Measurements from ENCODE around the gene DISC1. TPM values are rescaled to one million over a fixed set of nuclear protein-coding genes. Genes with fewer than 3 reads are reported as not detected.
"Not testable (repeated sequence)": the region's sequence is repeated elsewhere in the genome, so short reads cannot be mapped to it uniquely, and the experiment has no call there.

The DISC1 gene
- total RNA-seq, 3 donors from 2014 or later: 4.8 to 11.3 (median 8.9) TPM

DNA sequence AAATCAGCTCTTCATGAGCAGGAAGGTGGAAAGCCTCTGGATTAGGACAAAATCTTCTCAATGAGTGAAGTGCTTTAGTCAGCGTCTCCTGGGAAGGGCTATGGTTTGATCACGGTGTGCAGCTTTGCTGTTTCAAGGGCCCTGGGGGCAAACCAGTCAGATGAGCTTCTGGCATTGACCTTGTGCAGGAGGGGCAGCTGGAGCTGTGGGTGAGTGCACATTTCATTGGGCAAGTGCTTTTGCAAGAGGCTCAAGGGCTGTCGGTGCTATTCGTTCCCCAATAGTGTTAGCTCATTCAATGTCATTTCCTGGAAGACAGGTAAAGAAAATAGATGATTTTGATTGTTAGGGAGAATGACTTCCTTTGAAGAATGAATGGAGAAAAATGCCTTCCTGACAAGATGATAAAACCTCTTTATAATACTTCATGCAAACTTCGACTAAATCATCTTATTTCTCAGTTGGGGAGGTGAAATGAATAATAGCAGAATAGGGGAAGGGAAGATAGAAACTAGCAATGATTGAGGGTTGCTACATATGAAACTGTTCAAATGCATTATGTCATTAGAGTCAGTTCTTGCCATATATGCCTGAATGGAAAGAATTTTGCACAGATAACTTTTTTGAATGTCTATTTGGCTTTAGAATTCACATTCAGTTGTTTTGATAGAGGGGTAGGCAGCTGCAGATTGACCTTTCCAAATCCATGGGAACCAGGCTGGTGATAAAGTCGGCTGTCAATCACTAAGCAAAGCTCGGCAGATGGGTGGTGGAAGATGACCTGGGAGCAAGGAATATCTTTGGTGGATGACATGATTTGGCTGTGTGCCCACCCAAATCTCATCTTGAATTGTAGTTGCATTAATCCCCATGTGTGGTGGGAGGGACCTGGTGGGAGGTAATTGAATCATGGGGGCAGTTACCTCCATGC, 12.9 kb upstream of the DISC1 start:
- no peak for DNase-seq
- Histone ChIP-seq H3K4me3 (no peak overlapping the region), H3K4me1 (ENCODE audit: low read depth) (no peaks in the 10 kb centered on the region), H3K9me3 (no peaks in the 10 kb centered on the region), H3K36me3 (ENCODE audit: low read depth) (no peaks in the 10 kb centered on the region)
- TF ChIP-seq, protein P1, sequence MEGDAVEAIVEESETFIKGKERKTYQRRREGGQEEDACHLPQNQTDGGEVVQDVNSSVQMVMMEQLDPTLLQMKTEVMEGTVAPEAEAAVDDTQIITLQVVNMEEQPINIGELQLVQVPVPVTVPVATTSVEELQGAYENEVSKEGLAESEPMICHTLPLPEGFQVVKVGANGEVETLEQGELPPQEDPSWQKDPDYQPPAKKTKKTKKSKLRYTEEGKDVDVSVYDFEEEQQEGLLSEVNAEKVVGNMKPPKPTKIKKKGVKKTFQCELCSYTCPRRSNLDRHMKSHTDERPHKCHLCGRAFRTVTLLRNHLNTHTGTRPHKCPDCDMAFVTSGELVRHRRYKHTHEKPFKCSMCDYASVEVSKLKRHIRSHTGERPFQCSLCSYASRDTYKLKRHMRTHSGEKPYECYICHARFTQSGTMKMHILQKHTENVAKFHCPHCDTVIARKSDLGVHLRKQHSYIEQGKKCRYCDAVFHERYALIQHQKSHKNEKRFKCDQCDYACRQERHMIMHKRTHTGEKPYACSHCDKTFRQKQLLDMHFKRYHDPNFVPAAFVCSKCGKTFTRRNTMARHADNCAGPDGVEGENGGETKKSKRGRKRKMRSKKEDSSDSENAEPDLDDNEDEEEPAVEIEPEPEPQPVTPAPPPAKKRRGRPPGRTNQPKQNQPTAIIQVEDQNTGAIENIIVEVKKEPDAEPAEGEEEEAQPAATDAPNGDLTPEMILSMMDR (IDR thresholded peaks at IDR 0.05): no peak
- intact Hi-C loops (cut with DNase I, micrococcal nuclease): no loop called here
- no peak for ATAC-seq

DNA sequence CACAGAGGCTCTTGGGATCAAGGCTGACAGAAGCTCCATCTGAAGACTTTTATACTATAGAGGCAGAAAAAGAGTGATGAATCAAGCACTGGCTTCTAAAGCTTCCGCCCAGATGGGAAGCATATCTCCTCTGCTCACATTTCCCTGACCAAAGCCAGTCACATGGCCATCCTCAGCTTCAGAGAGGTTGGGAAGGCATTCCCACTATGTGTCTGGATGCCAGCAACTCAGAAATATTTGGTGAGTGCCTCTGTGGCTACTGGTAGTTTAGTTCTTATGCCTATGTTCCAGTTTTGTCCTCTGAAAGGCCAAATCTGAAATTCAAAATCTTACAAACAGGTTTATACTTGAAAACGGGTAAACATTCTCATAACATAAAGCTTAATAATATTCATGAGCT, 9.9 kb upstream of the DISC1 start:
- H3K9me3 ChIP-seq: no peaks in the 10 kb centered on the region
- intact Hi-C loops (cut with DNase I, micrococcal nuclease): no loop called here
- ATAC-seq (no peak), DNase-seq (no peak)
- no peaks in the 10 kb centered on the region for H3K4me1 ChIP-seq (ENCODE audit: low read depth)
- TF ChIP-seq, protein P1 (IDR thresholded peaks at IDR 0.05): no peak
- no peak overlapping the region for H3K4me3 ChIP-seq
- H3K36me3 ChIP-seq (ENCODE audit: low read depth): no peaks in the 10 kb centered on the region

DNA sequence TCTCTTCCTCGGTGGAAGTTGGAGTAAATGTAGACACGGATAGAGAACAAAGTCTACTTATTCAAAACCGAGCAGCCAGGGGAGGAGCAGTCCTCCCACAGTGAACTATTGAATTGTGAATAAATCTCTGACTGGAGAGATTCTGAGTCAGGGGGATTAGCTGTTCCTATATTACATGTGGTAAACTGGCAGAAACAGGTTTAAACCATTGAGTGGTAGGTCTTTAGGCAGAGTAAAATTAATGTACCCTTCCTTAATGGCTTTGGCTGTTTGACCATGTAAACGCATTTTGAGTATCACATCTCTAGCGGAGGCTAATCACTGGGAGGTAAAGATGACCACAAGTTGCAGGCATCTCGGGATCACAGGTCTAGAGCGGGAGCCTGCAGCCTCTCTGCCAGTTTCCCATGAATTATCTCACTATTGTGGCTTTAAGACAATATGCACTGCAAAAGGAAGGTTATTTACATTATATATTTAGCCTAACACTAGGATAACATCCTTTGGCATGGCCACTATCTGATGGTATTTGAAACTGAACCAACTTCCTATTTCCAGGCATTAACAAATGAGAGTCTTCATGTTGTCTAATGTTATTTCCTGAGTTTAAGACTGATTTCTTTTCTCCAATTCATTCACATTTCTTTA, 7.9 kb upstream of the DISC1 start:
- DNase-seq: no peak
- intact Hi-C loops (cut with DNase I, micrococcal nuclease): no loop called here
- no peak overlapping the region for H3K4me3 ChIP-seq
- no peaks in the 10 kb centered on the region for H3K4me1 ChIP-seq (ENCODE audit: low read depth)
- no peaks in the 10 kb centered on the region for H3K9me3 ChIP-seq
- H3K36me3 ChIP-seq (ENCODE audit: low read depth): no peaks in the 10 kb centered on the region
- TF ChIP-seq, protein P1 (IDR thresholded peaks at IDR 0.05): no peak
- no peak for ATAC-seq

DNA sequence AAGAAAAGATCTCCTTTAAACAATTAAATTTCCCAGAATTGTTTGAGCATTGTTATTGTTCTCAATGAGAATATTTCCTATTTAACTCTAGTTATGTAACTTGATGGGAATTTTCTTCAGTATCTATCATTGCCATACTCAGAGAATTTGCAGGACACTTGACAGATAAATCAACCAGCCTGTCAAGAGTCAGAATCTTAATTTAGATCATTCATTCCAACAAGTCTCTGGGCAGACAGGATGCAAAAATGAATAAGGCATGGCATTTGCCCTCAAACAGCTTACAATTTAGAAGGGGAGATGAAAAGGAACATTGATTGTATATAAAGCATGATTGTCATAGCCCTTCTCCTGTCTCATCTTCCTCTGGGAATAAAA, 7.3 kb upstream of the DISC1 start:
- no peak for ATAC-seq
- TF ChIP-seq, protein P1 (IDR thresholded peaks at IDR 0.05): no peak
- H3K4me1 ChIP-seq (ENCODE audit: low read depth): no peaks in the 10 kb centered on the region
- intact Hi-C loops (cut with DNase I, micrococcal nuclease): no loop called here
- no peak for DNase-seq
- H3K9me3 ChIP-seq: no peaks in the 10 kb centered on the region
- no peaks in the 10 kb centered on the region for H3K36me3 ChIP-seq (ENCODE audit: low read depth)
- H3K4me3 ChIP-seq: no peak overlapping the region

DNA sequence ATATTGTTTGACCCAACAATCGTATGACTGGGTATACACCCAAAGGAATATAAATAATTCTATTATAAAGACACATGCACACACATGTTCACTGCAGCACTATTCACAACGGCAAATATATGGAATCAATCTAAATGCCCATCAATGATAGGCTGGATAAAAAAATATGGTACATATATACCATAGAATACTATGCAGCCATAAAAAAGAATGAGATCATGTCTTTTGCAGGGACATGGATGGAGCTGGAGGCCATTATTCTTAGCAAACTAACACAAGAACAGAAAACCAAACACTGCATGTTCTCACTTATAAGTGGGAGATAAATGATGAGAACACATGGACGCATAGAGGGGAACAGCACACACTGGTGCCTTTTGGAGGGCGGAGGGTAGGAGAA, 1.5 kb upstream of the DISC1 start:
- H3K36me3 ChIP-seq (ENCODE audit: low read depth); intact Hi-C loops (cut with DNase I, micrococcal nuclease); H3K4me1 ChIP-seq (ENCODE audit: low read depth); DNase-seq; ATAC-seq; H3K9me3 ChIP-seq; H3K4me3 ChIP-seq: not testable (repeated sequence)

DNA sequence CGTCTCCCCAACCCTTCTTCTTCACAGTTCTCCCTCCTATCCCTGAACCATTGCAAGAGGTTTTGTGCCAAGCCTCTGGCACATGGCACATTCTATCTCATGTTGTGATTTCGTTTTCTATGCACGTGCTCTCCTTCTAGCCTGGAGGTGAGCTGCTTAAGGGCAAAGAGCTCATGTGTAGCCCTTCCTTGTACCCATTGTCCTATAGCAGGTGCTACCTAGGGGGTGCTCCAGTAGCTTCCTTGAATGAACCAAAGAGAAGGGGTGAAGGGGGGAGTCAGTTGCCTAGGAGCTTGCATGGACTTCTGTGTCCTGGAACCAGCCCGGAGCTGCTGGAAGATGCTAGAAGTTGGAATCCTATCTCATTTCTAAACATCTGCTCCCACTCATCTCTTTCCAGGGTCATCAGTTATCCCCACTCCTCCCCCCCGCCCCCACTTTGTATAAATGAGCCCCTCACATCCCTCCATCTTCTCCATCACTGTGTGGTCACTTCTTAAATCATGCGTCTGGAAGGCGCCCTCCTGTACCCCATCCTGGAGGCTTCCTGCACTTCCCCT, 535 bp upstream of the DISC1 start:
- DNase-seq: no peak
- TF ChIP-seq, protein P1 (IDR thresholded peaks at IDR 0.05): no peak
- Histone ChIP-seq H3K9me3 (no peaks in the 10 kb centered on the region), H3K4me1 (ENCODE audit: low read depth) (peaks cover 3% of the 10 kb centered on the region), H3K4me3 (no peak overlapping the region), H3K36me3 (ENCODE audit: low read depth) (no peaks in the 10 kb centered on the region)
- intact Hi-C loops (cut with DNase I, micrococcal nuclease): no loop called here
- peak; percentile 16 for ATAC-seq
